Memory B cell (primary cell): ENCODE measurements around the gene UBE2E1.
"Not testable (repeated sequence)": the region's sequence is repeated elsewhere in the genome, so short reads cannot be mapped to it uniquely, and the experiment has no call there.

Experiments used
- ATAC-seq: fragments of 150-1000 bp; cut with Tn5 transposase; 2 replicates; pipeline ENCODE4 v1.10.0; 2021; ENCODE audit warnings: low read depth, mild to moderate bottlenecking, moderate library complexity
- DNase-seq, 2 donors: peaks; one replicate each; pipeline ENCODE4 v3.0.0; 2022; ENCODE audit warnings: low spot score in 2 of 2
- H3K27ac Mint-ChIP-seq: one replicate; pipeline ENCODE4 v1.8.0; 2022; ENCODE audit warnings: mild to moderate bottlenecking, moderate library complexity, mixed read lengths
- H3K27me3 Mint-ChIP-seq: one replicate; pipeline ENCODE4 v1.8.0; 2022; ENCODE audit warnings: mixed read lengths
- H3K36me3 Mint-ChIP-seq: one replicate; pipeline ENCODE4 v1.8.0; 2022; ENCODE audit warnings: mild to moderate bottlenecking, mixed read lengths
- H3K4me1 Mint-ChIP-seq: one replicate; pipeline ENCODE4 v1.8.0; 2022; ENCODE audit warnings: mixed read lengths
- H3K4me3 Mint-ChIP-seq: one replicate; pipeline ENCODE4 v1.8.0; 2022; ENCODE audit warnings: mild to moderate bottlenecking, moderate library complexity, mixed read lengths
- H3K9me3 Mint-ChIP-seq: one replicate; pipeline ENCODE4 v1.8.0; 2022; ENCODE audit warnings: mixed read lengths

UBE2E1 gene

DNA sequence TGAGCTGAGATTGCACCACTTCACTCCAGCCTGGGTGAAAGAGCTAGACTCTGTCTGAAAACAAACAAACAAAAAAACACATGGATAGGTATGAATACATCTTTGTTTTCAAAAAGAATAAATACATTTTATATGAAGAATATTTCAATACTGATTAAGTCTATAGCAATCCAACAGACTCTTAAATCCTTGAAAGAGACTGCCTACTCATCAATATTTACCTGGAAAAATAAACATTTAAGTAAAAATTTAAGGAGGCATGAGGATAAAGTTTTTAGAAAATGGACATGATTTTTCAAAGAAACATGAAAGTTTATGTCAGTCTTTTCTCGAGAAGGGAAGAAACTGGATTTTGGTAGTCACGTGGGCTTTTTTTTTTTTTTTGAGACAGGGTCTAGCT lies 105.6 kb downstream of the UBE2E1 start:
- ATAC-seq (no peak), DNase-seq (no peak)
- Mint-ChIP-seq H3K9me3 (no peaks in the 10 kb centered on the region), H3K4me3 (no peak overlapping the region), H3K27ac (no peak overlapping the region), H3K4me1 (peaks cover 7% of the 10 kb centered on the region), H3K36me3 (peaks cover 4% of the 10 kb centered on the region), H3K27me3 (no peaks in the 10 kb centered on the region)

DNA sequence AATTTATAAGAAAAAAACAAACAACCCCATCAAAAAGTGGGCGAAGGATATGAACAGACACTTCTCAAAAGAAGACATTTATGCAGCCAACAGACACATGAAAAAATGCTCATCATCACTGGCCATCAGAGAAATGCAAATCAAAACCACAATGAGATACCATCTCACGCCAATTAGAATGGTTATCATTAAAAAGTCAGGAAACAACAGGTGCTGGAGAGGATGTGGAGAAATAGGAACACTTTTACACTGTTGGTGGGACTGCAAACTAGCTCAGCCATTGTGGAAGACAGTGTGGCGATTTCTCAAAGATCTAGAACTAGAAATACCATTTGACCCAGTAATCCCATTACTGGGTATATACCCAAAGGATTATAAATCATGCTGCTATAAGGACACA lies 106.6 kb downstream of the UBE2E1 start:
- not testable (repeated sequence) for H3K4me1 Mint-ChIP-seq

DNA sequence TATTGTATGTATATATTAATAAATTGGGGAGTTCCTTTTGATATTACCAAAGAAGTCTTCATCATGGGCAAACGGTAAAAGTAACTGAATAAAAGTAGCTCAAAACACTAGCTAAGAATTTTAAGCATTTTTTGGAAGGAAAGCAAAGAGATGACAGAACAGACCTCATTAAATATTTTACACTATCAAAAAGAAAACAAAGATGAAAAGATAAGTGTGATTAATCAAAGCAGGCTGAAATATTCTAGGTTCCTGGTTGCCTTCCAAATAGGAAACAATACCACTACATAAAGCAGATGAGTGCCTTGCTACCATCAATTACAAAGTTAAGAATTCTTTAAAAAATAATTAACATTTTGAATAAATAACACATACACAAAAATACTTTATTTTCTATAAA lies 107.4 kb downstream of the UBE2E1 start:
- Mint-ChIP-seq H3K27ac (no peak overlapping the region), H3K4me3 (no peak overlapping the region), H3K9me3 (no peaks in the 10 kb centered on the region), H3K36me3 (peaks cover 9% of the 10 kb centered on the region), H3K4me1 (peaks cover 12% of the 10 kb centered on the region), H3K27me3 (no peaks in the 10 kb centered on the region)
- DNase-seq (no peak), ATAC-seq (no peak)

More for the DNA sequence above, 106.6 kb downstream of the UBE2E1 start:
- H3K9me3 Mint-ChIP-seq, H3K4me3 Mint-ChIP-seq, H3K27me3 Mint-ChIP-seq, ATAC-seq, H3K36me3 Mint-ChIP-seq, H3K27ac Mint-ChIP-seq, DNase-seq: not testable (repeated sequence)

DNA sequence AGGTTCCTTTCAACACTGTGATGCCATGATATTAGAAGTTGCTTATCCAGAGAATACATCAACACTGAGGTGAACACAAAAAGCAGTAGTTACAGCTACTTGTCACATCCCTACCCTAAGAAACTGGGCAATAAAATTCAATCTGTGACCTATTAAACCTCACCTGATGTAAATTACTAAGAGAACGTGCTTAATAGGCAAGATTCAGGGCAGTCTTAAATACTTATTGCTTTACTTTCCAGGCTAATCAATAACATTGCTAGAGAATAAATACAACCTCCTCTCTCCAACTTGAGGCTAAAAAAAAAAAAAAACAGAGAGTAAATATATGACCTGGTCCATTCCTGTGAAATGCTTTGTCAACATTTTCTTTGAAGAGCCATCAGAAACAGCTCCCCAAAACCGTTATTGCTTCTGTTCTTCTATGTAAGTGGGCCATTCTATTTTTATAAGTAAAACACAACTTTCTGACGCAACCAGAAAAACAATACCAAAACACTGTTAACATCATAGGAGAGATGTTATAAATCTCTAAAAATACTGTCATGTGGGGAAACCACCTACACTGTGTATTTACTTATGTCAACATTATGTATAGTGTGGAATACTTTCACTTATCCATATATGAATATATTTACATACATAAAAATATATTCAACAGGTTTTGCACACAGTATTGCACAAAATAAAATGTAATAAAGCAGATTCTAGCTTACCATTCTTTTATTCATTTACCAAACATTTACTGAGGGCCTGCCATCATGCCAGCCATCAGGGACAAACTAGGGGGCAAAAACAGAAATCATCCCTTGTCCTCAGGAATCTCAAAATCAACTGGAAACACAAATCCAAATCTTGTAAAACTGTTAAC lies 108.4 kb downstream of the UBE2E1 start:
- Mint-ChIP-seq H3K36me3 (peaks cover 16% of the 10 kb centered on the region), H3K4me3 (no peak overlapping the region)

GRCh38 chr3:23915537-23916108 lies 109.9 kb downstream of the UBE2E1 start:
- Mint-ChIP-seq H3K27me3 (no peaks in the 10 kb centered on the region), H3K36me3 (peaks cover 20% of the 10 kb centered on the region), H3K27ac (no peak overlapping the region), H3K9me3 (no peaks in the 10 kb centered on the region), H3K4me1 (peaks cover 27% of the 10 kb centered on the region), H3K4me3 (peak overlapping the region; percentile 97)
- DNase-seq (no peak), ATAC-seq (no peak)

More for the DNA sequence above, 108.4 kb downstream of the UBE2E1 start:
- Mint-ChIP-seq H3K9me3 (no peaks in the 10 kb centered on the region), H3K4me1 (peaks cover 20% of the 10 kb centered on the region), H3K27ac (no peak overlapping the region), H3K27me3 (no peaks in the 10 kb centered on the region)
- ATAC-seq = no peak
- no peak for DNase-seq

DNA sequence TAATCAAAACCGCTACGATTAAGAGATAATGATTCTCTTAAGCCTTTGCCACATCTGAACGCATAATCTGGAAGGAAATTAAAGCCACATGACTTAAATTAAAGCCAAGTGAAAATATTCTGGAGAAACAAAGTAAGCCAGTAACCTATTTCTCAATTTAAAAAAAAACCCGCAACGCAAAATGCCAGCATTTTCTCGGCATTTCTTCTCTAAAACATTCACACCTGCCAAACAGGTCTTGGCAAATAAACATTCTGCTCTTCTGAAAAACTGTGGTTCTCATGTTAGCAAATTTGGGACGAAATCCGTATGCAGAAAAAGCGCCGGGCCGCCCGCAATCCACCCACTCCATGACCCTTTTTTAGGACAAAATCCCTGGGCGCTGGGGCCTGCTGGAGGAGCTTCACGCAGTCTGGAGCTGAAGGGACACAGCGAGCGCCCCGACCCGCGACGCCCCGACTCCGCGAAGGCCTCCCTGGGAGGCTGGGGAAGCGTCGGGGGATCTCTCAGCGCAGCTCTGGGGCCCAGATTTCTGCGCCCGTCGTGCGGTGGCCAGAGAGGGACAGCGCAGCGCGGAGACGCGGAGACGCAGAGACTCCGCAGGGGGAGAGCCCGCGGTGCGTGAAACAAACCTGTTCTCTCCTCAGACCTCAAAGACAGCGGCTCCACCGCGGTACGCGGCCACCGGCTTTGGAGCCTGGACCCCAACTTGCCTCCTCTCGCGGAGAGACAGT lies 110.6 kb downstream of the UBE2E1 start:
- H3K27ac Mint-ChIP-seq = peak overlapping the region; percentile 95
- no peaks in the 10 kb centered on the region for H3K27me3 Mint-ChIP-seq
- peak overlapping the region; percentile 97 for H3K4me3 Mint-ChIP-seq
- peak; percentile 26 for ATAC-seq
- peaks cover 21% of the 10 kb centered on the region for H3K36me3 Mint-ChIP-seq
- H3K9me3 Mint-ChIP-seq = no peaks in the 10 kb centered on the region
- DNase-seq = no peak
- peaks cover 27% of the 10 kb centered on the region for H3K4me1 Mint-ChIP-seq

DNA sequence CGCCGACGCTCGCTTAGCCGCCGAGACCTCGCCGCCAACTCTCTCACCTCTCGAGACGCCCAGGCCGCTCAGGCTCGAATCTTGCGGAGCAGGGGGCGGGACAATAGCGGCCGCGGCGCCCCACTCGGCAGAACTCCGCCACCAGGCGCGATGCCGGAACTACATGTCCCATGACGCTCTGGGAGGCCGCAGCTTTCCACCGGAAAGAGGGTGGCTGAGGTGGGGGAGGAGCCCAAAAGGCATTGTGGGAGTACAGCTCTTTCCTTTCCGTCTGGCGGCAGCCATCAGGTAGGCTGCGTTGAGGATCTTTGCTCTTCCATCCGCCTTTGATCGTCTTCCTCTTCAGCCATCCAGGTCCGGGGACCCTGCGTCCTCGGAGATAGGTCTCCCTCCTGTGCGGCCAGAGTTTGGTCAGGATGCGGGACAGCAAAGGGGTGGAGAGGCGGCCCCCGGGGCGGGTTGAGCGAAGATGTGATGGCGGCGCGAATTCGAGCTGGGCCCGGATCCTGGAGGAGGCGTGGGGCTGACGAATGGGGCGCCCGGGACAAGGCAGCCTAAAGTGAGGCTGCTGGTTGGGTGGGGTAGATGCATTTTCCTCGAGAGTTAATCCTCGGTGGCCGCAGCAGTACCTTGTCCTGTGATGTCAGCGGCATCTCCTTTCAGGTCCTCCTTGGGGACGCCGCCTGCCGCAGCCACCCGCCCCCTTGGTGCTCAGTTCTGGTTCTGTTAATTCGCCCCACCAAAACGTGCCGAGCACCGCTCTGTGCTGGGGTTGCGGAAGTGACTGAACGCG lies 111.3 kb downstream of the UBE2E1 start, which contains the start of the genes NKIRAS1 and RPL15:
Gene NKIRAS1 (minus strand): TSS at position 105 of the 793 bp plus-strand sequence. CDS start 6,086 bp downstream, outside the sequence.
Gene RPL15 (plus strand): TSS at position 247 of the 793 bp plus-strand sequence. CDS start 728 bp downstream, outside the sequence.
- no peaks in the 10 kb centered on the region for H3K27me3 Mint-ChIP-seq
- peak within 1 kb of the TSS; percentile 95 for H3K27ac Mint-ChIP-seq
- peaks cover 27% of the 10 kb centered on the region for H3K4me1 Mint-ChIP-seq
- H3K36me3 Mint-ChIP-seq = peaks cover 21% of the 10 kb centered on the region
- peak within 1 kb of the TSS; percentile 97 for H3K4me3 Mint-ChIP-seq
- H3K9me3 Mint-ChIP-seq = no peaks in the 10 kb centered on the region
- ATAC-seq = peak; percentile 85
- peak; percentile 92 to 97 for DNase-seq

DNA sequence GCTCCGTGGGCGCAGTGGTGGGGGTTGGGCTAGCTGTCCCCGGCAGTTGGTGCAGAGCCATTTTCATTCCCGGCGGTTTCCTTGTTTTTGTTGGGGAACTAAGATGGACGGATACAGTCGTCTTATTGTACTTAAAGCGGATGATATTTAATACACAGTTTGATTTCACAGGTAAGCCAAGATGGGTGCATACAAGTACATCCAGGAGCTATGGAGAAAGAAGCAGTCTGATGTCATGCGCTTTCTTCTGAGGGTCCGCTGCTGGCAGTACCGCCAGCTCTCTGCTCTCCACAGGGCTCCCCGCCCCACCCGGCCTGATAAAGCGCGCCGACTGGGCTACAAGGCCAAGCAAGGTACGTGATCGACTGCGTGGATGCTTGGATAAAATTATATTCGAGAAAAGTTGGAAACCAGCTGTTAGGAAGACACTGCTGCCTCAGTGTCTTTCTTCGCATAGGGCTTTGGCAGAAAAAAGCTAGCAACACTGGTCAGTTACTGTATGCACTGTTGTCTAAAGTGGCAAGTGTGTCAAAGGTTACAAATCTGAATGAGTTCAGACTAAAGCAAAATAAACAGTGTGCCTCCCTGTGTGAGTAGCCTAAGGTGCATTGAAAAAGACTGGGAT lies 112.0 kb downstream of the UBE2E1 start:
- DNase-seq = peak in 1 of 2 donors; percentile 12
- H3K27ac Mint-ChIP-seq = peak overlapping the region; percentile 95
- peak overlapping the region; percentile 97 for H3K4me3 Mint-ChIP-seq
- H3K36me3 Mint-ChIP-seq = peaks cover 21% of the 10 kb centered on the region
- H3K4me1 Mint-ChIP-seq = peaks cover 27% of the 10 kb centered on the region
- ATAC-seq, H3K9me3 Mint-ChIP-seq, H3K27me3 Mint-ChIP-seq: not testable (repeated sequence)

DNA sequence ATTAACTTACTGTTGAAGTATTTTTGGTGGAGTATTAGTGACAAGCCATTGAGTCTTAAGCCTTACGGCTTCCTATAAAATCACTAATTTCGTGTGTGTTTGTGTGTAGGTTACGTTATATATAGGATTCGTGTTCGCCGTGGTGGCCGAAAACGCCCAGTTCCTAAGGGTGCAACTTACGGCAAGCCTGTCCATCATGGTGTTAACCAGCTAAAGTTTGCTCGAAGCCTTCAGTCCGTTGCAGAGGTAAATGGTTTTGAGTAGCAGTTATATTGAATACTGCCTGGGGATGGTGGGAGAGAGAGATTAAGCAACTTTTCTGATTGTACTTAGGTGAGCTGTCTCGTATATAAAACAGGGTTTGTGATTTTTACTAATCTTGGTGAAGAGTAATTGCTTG lies 112.6 kb downstream of the UBE2E1 start:
- H3K4me1 Mint-ChIP-seq = peaks cover 27% of the 10 kb centered on the region
- H3K9me3 Mint-ChIP-seq, DNase-seq, H3K27me3 Mint-ChIP-seq, ATAC-seq: not testable (repeated sequence)
- H3K27ac Mint-ChIP-seq = peak overlapping the region; percentile 95
- H3K4me3 Mint-ChIP-seq = peak overlapping the region; percentile 97
- H3K36me3 Mint-ChIP-seq = peaks cover 21% of the 10 kb centered on the region

- Mint-ChIP-seq H3K9me3 (no peaks in the 10 kb centered on the region), H3K27me3 (no peaks in the 10 kb centered on the region), H3K4me1 (peaks cover 27% of the 10 kb centered on the region), H3K36me3 (peaks cover 21% of the 10 kb centered on the region), H3K4me3 (no peak overlapping the region), H3K27ac (peak overlapping the region; percentile 48)
- ATAC-seq (no peak), DNase-seq (no peak)
Measured at GRCh38 chr3:23919628-23920027, 113.9 kb downstream of the UBE2E1 start.

DNA sequence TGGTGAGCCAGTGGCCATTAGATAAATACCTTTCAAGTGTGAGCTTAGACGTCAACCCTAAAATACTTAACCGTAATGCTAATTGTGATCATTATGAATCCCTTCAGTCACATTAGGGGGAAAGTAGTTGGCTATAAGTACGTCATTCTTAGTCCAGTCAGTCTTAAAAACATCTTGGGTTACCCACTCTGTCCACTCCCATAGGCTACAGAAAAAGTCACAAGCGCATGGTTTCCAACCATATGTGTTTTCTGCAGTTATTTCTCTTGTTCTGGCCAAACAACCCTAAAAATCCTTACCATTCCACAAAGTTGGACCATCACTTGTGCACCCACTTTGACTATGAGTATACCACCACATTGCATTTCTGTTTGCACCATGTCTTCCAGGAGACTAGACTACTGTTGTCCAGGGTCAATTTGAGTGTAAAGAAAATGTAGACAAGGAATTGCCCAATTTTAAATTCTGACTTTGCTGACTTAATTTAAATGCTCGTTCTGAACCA lies 114.4 kb downstream of the UBE2E1 start:
- peaks cover 21% of the 10 kb centered on the region for H3K36me3 Mint-ChIP-seq

DNA sequence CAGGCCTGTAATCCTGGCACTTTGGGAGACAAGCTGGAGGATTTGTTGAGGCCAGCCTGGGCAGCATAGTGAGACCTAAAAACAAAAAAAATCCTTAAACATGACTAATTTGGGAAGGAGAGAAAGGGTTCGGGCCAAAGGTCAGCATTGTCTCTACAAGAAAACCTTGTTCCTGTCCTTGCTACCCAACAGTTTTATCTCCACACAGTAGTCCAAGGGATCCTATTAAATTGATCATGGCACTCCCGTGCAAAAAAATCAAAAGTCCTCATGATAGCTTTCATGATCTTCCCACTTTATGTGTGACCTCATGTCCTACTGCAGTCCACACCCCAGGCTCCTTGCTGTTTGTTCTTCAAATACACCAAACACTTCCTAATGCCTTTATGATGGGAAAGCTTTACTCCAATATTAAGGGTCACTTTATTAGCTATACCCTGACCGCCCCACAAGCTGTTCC lies 115.3 kb downstream of the UBE2E1 start:
- no peaks in the 10 kb centered on the region for H3K9me3 Mint-ChIP-seq
- H3K36me3 Mint-ChIP-seq = peaks cover 21% of the 10 kb centered on the region
- no peaks in the 10 kb centered on the region for H3K27me3 Mint-ChIP-seq
- H3K27ac Mint-ChIP-seq = no peak overlapping the region
- H3K4me1 Mint-ChIP-seq = peaks cover 20% of the 10 kb centered on the region
- H3K4me3 Mint-ChIP-seq = no peak overlapping the region
- DNase-seq (no peak), ATAC-seq (no peak)

More for the DNA sequence above, 114.4 kb downstream of the UBE2E1 start:
- Mint-ChIP-seq H3K9me3 (no peaks in the 10 kb centered on the region), H3K27ac (peak overlapping the region; percentile 48), H3K27me3 (no peaks in the 10 kb centered on the region), H3K4me3 (no peak overlapping the region), H3K4me1 (peaks cover 25% of the 10 kb centered on the region)
- DNase-seq (no peak), ATAC-seq (no peak)

GRCh38 chr3:23923786-23924185 lies 118.0 kb downstream of the UBE2E1 start:
- peaks cover 14% of the 10 kb centered on the region for H3K36me3 Mint-ChIP-seq
- H3K9me3 Mint-ChIP-seq = no peaks in the 10 kb centered on the region
- ATAC-seq (no peak), DNase-seq (no peak)
- no peaks in the 10 kb centered on the region for H3K27me3 Mint-ChIP-seq
- no peak overlapping the region for H3K27ac Mint-ChIP-seq
- H3K4me3 Mint-ChIP-seq = no peak overlapping the region
- peaks cover 15% of the 10 kb centered on the region for H3K4me1 Mint-ChIP-seq
